ENCODE results near the gene FYB2.

The FYB2 gene

GRCh38 chr1:56675763-56676162, 143.4 kb downstream of the FYB2 start:
- Histone ChIP-seq H3K4me1 (ENCODE audit: control insufficient read depth, insufficient read depth, low read length, poor library complexity, severe bottlenecking) (no peaks in the 10 kb centered on the region), H3K27ac (ENCODE audit: low read depth, low read length, severe bottlenecking) (no peak overlapping the region), H3K4me3 (ENCODE audit: extremely low read depth, insufficient read depth, low read length, poor library complexity, severe bottlenecking) (no peak overlapping the region), H3K9me3 (ENCODE audit: control insufficient read depth, low read length) (no peaks in the 10 kb centered on the region), H3K36me3 (ENCODE audit: control insufficient read depth, insufficient read depth, low read length) (no peaks in the 10 kb centered on the region)

DNA sequence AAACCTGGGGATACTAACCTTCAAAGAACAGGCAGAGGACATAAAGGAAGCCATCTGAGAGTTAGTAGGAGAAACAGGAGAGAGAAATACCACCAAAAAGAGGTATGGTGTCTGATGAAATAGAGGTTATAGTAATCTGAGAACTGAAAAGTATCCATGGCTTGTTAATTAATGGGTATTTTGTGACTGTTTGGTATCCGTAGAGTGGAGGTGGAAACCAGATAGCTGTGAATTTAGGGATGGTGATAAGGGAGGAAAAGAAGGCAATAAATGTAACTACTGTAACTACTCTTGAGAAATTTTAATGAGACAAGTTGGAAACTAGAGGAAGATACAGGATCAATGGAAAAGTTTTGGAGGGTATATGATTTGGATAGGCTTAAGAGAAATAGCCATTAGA, 146.6 kb downstream of the FYB2 start:
- H3K4me1 ChIP-seq (ENCODE audit: control insufficient read depth, insufficient read depth, low read length, poor library complexity, severe bottlenecking): no peaks in the 10 kb centered on the region
- no peaks in the 10 kb centered on the region for H3K36me3 ChIP-seq (ENCODE audit: control insufficient read depth, insufficient read depth, low read length)
- no peak overlapping the region for H3K4me3 ChIP-seq (ENCODE audit: extremely low read depth, insufficient read depth, low read length, poor library complexity, severe bottlenecking)
- no peak overlapping the region for H3K27ac ChIP-seq (ENCODE audit: low read depth, low read length, severe bottlenecking)
- H3K9me3 ChIP-seq (ENCODE audit: control insufficient read depth, low read length): no peaks in the 10 kb centered on the region
- 90% methylated on average over 1 of the region's 1 CpG; no CpG with 5 or more reads in 1 of the 2 experiments for WGBS, 2 experiments (ENCODE audit: insufficient coverage in 2 of 2)

DNA sequence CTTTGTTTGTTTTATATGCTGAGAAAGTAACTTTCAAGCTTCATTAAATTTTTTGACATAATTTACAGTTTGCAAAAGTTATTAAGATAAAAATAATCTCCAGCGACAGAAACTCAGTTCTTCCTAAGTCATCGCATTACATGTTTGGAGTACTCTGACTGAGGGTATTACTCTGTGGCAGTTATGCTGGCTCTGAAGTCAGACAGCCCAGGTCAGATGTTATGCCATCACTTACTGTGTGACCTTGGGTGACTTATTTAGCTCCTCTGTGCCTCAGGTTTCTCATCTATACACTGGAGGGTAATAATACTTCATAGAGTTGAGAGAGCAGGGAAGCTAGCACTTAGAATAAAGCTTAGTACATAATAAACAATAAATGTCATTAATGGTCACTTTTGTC, 147.7 kb downstream of the FYB2 start:
- Histone ChIP-seq H3K4me1 (ENCODE audit: control insufficient read depth, insufficient read depth, low read length, poor library complexity, severe bottlenecking) (no peaks in the 10 kb centered on the region), H3K9me3 (ENCODE audit: control insufficient read depth, low read length) (no peaks in the 10 kb centered on the region), H3K27ac (ENCODE audit: low read depth, low read length, severe bottlenecking) (no peak overlapping the region), H3K4me3 (ENCODE audit: extremely low read depth, insufficient read depth, low read length, poor library complexity, severe bottlenecking) (no peak overlapping the region), H3K36me3 (ENCODE audit: control insufficient read depth, insufficient read depth, low read length) (no peaks in the 10 kb centered on the region)
- 83 to 100% methylated on average over 1 to 2 of the region's 2 CpGs for WGBS, 2 experiments (ENCODE audit: insufficient coverage in 2 of 2)

- no peaks in the 10 kb centered on the region for H3K4me1 ChIP-seq (ENCODE audit: control insufficient read depth, insufficient read depth, low read length, poor library complexity, severe bottlenecking)
- WGBS, 2 experiments (ENCODE audit: insufficient coverage in 2 of 2): 83% methylated on average over 1 of the region's 4 CpGs; no CpG with 5 or more reads in 1 of the 2 experiments
- no peak overlapping the region for H3K27ac ChIP-seq (ENCODE audit: low read depth, low read length, severe bottlenecking)
- H3K9me3 ChIP-seq (ENCODE audit: control insufficient read depth, low read length): no peaks in the 10 kb centered on the region
- no peaks in the 10 kb centered on the region for H3K36me3 ChIP-seq (ENCODE audit: control insufficient read depth, insufficient read depth, low read length)
- H3K4me3 ChIP-seq (ENCODE audit: extremely low read depth, insufficient read depth, low read length, poor library complexity, severe bottlenecking): no peak overlapping the region
Observed at GRCh38 chr1:56671085-56671484, 148.1 kb downstream of the FYB2 start.

DNA sequence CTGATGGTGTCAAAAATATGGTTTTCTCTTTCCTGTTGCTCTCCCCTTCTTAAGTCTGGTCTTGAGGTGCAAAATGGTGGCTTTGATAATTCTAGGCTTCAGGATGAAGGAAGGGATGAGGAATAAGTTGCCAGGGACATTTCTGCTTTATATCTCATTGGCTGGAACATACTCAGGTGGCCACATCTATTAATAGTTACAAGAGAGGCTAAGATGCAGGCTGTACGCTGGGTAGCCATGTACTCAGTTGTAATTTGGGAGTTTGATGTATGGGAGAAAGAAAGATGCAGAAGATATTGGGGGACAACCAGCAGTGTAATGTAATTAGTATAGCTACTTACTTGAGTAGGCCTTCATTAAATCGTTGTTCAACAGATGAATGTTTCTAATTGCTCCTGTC, 148.9 kb downstream of the FYB2 start:
- Histone ChIP-seq H3K9me3 (ENCODE audit: control insufficient read depth, low read length) (no peaks in the 10 kb centered on the region), H3K4me3 (ENCODE audit: extremely low read depth, insufficient read depth, low read length, poor library complexity, severe bottlenecking) (no peak overlapping the region), H3K36me3 (ENCODE audit: control insufficient read depth, insufficient read depth, low read length) (no peaks in the 10 kb centered on the region), H3K27ac (ENCODE audit: low read depth, low read length, severe bottlenecking) (no peak overlapping the region), H3K4me1 (ENCODE audit: control insufficient read depth, insufficient read depth, low read length, poor library complexity, severe bottlenecking) (no peaks in the 10 kb centered on the region)
- WGBS, 2 experiments (ENCODE audit: insufficient coverage in 2 of 2): 100% methylated on average over 1 of the region's 2 CpGs; no CpG with 5 or more reads in 1 of the 2 experiments
